Measurements from ENCODE around the gene OSMR.
A peak's percentile ranks its signal among the peaks of the same experiment; 100 is the strongest.
"Not testable (repeated sequence)": the region's sequence is repeated elsewhere in the genome, so short reads cannot be mapped to it uniquely, and the experiment has no call there.

Gene OSMR

DNA sequence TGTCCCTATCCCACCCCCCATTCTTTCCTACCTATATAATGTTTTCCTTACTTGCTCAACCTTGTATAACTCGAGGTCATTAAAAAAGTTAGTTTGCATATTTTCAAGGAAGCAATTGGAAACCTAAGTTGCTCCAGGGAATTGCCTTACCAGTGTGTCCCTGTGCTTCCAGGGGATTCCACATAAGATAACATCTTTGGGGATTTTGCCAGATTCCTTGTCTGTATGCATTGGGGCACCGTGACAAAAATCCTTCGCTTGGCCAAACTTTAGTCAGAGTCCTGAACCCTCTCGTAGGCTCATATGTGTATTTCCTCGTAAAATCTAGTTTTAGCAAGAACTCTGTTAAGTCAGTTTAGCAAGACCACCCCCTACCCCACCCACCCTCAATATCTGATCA, 14.7 kb upstream of the OSMR start:
- no peak for DNase-seq (ENCODE audit: low read depth, low spot score)

- DNase-seq (ENCODE audit: low read depth, low spot score), result peak; percentile 44
Observed at GRCh38 chr5:38831909-38832308, 13.9 kb upstream of the OSMR start.

- DNase-seq (ENCODE audit: low read depth, low spot score), result no peak
Observed at GRCh38 chr5:38832810-38833209, 13.0 kb upstream of the OSMR start.

DNA sequence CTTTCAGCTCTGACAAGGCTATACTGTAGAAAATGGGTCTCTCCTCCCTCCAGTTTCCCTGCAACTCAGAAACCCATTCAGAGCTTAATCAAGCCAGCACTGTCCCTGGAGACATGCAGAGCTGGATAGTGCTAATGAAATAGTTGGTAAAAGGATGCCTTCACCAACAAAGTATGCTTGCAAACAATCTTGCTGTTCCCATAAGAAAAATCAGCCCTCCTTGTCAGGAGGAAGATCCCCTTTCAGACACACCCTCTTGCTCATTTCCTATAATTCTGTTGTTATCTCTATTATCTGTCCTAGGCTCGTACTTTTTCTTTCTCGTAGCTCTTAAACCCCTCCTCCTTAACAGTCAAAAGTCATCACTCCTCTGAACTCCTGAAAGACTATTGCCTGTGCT, 9.9 kb upstream of the OSMR start:
- DNase-seq (ENCODE audit: low read depth, low spot score), result no peak

GRCh38 chr5:38837416-38837815, 8.4 kb upstream of the OSMR start:
- DNase-seq (ENCODE audit: low read depth, low spot score), result no peak

DNA sequence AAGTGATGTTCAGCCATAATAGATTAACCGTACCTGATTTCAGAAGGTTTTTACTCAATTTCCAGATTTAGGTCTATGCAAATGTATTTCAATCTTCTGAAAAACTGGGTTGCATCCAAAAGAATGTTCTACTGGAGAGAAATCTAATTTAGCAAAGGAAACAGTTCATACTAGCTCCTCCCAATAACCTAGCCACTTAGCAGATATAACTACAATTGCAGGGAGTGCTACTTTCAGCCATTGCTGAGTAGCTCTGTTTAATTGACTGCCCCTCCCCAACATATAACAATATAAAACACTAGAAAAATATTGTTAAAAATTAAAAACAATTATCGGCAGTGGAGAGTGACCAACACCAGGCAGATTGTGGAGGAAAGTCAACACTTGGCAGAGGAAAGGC, 7.9 kb upstream of the OSMR start:
- no peak for DNase-seq (ENCODE audit: low read depth, low spot score)

DNA sequence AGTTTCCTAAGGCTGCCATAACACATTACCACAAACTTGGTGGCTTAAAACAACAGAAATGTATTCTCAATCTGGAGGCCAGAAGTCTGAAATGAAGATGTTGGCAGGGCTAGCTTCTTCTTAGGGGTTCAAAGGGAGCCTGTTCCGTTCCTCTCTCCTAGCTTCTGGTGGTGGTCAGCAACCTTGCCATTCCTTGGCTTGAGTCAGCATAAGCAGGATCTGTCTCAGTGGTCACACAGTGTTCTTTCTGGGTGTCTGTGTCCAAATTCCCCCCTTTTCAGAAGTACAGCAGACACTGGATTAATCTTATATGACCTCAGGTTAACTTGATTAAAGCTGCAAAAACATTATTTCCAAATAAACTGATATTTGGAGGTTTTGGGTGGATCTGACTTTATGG, 2.1 kb upstream of the OSMR start:
- DNase-seq (ENCODE audit: low read depth, low spot score), result no peak

GRCh38 chr5:38846379-38847011, 683 bp downstream of the OSMR start:
- peak; percentile 54 for DNase-seq (ENCODE audit: low read depth, low spot score)

- peak; percentile 41 for DNase-seq (ENCODE audit: low read depth, low spot score)
Observed at GRCh38 chr5:38847559-38848347, 1.9 kb downstream of the OSMR start.

DNA sequence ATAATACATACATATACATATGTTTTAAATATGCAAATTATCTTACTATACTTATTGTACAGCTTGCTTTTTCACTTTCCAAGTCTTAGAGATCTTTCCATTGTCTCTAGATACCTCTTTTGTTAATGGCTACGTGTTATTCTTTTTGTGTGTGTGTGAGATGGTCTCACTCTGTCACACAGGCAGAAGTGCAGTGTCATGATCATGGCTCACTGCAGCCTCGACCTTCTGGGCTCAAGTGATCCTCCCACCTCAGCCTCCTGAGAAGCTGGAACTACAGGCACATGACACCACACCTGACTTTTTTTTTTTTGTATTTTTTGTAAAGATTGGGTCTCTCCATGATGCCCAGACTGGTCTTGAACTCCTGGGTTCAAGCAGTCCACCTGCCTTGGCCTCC, 2.8 kb downstream of the OSMR start:
- no peak for DNase-seq (ENCODE audit: low read depth, low spot score)

DNA sequence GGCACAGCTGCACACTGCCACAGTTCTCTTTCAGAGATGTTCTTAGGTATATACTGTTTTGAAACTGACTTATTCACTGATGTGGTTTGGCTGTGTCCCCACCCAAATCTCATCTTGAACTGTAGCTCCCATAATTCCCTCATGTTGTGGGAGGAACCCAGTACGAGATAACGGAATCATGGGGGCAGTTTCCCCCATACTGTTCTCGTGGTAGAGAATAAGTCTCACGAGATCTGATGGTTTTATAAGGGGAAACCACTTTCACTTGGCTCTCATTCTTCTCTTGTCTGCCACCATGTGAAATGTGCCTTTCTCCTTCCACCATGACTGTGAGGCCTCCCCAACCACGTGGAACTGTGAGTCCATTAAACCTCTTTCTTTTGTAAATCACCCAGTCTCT, 5.8 kb downstream of the OSMR start:
- not testable (repeated sequence) for DNase-seq (ENCODE audit: low read depth, low spot score)

- DNase-seq (ENCODE audit: low read depth, low spot score), result peak; percentile 90
Observed at GRCh38 chr5:38853753-38854470, 8.1 kb downstream of the OSMR start.

DNA sequence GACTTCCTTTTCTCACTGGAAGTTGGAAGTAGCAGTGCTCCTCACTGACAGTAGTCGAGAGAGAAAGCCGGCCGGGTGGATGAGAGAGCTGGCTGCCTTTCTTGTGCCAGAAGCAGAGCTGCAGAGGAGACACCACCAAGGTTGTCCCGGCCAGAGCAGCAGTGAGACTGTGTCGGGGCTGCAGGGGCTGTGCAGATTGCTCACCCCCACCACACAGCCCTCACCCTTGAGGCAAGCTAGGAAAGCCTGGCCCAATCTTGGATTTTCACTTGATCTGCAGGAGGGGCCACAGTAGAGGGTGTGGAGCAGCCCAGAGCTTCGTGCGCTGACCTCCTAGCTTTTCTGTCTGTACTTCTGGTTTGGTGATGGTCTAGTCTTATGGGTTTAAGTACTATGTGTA, 9.1 kb downstream of the OSMR start:
- DNase-seq (ENCODE audit: low read depth, low spot score), result no peak

DNA sequence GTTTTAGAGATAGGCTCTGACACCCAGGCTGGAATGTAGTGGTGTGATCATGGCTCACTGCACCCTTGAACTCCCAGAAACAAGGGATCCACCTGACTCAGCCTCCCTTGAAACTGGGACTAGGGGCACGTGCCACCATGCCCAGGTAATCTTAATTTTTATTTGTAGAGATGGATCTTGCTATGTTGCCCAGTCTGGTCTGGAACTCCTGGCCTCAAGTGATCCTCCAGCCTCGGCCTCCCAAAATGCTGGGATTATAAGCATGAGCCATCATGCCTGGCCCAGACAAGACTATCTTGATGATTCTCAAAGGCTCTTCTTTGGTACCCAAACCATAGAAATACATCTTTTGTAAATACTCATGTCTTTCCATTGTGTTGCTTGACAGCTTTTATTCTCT, 10.8 kb downstream of the OSMR start:
- DNase-seq (ENCODE audit: low read depth, low spot score), result no peak

DNA sequence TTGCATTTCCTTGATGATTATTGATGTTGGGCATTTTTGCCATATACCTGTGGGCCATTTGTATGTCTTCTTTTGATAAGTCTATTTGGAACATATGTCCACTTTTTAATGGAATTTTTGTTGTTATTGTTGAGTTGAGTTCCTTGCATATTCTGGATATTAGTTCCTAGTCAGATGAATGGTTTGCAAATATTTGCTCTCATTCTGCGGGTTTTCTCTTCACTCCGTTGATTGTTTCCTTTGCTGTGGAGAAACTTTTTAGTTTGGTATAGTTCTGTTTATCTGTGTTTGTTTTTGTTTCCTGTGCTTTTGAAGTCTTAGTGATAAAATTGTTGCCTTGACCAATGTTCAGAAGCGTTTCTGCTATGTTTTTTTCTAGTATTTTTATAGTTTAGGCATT, 13.0 kb downstream of the OSMR start:
- DNase-seq (ENCODE audit: low read depth, low spot score), result peak; percentile 23

- not testable (repeated sequence) for DNase-seq (ENCODE audit: low read depth, low spot score)
Observed at GRCh38 chr5:38861986-38862770, 16.4 kb downstream of the OSMR start.

DNA sequence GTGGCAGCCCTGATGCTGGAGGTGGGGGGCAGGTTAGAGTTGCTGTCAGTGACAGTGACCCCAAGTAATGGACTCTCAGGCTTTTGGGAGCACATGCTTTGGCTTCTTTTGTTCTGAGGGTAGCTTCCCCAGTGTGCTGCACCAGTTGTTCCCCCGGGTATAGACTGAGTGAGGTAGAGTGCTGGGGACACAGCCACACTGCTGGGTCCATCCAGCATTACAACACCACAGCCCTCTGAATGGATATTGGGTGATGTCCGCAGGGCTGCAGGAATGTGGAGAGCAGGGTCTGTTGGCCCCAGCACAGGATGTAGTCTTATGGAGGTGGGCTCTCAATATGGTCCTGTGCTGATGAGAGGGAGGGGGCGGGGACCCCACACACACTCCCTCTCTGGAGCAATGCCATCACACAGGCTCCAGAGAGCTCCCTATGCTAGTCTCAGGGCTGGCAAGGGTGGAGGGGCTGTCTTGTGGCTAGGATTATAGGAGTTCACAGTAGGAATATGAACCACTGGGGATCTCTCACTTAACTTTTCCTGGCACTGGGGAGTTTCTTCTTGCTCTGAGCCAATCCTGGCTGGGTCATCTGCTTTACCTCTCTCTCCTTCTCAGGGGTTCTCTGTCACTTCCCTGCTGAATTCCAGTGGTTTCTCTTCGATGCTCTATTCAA, 20.7 kb downstream of the OSMR start:
- DNase-seq (ENCODE audit: low read depth, low spot score), result no peak

DNA sequence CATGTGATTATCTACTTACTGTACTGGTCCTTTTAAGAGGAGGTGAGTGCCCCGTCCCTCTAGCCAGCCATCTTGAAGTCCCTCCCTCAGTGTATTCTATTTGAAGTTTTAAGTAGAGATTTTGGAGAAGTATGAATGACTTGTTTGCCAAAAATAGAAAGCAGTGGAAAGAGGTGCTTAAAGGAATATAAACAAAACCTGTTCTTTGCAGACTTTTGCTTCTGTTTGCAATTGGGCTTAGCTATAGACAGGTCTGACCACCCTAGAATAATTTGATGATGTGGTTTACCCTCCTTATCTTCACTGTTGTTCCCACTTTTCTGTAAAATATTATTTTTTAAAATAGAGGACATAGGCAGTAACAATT, 21.2 kb downstream of the OSMR start:
- DNase-seq (ENCODE audit: low read depth, low spot score), result no peak

- no peak for DNase-seq (ENCODE audit: low read depth, low spot score)
Observed at GRCh38 chr5:38867416-38867815, 21.6 kb downstream of the OSMR start.

GRCh38 chr5:38870595-38870994, 24.8 kb downstream of the OSMR start:
- no peak for DNase-seq (ENCODE audit: low read depth, low spot score)

GRCh38 chr5:38871058-38871605, 25.3 kb downstream of the OSMR start:
- peak; percentile 46 for DNase-seq (ENCODE audit: low read depth, low spot score)
